GM13977 (cell line): ENCODE data around the gene APOBEC3B.
A peak's percentile ranks its signal among the peaks of the same experiment; 100 is the strongest.
"Not testable (repeated sequence)": the region's sequence is repeated elsewhere in the genome, so short reads cannot be mapped to it uniquely, and the experiment has no call there.

Experiments
- DNase-seq: peaks from one replicate; pipeline ENCODE4 v3.0.0; 2012; ENCODE audit warnings: low spot score
- in situ Hi-C: fragments of 300-500 bp; cut with MboI; formaldehyde crosslinking; loops from one replicate; pipeline ENCODE4 v1.12.0; 2022; ENCODE audit warnings: low sequenced_read_pairs, low pct_unique_long_range_greater_than_20kb, mixed read lengths, inconsistent platforms; ENCODE audit not compliant: unreplicated experiment
- TF ChIP-seq, protein P1 (sequence below): IDR thresholded peaks from 2 replicates; pipeline ENCODE4 v1.5.1; 2012; ENCODE audit warnings: mild to moderate bottlenecking, control low read depth; ENCODE audit not compliant: insufficient read depth; ENCODE audit errors: extremely low read depth, missing control alignments

Gene APOBEC3B

DNA sequence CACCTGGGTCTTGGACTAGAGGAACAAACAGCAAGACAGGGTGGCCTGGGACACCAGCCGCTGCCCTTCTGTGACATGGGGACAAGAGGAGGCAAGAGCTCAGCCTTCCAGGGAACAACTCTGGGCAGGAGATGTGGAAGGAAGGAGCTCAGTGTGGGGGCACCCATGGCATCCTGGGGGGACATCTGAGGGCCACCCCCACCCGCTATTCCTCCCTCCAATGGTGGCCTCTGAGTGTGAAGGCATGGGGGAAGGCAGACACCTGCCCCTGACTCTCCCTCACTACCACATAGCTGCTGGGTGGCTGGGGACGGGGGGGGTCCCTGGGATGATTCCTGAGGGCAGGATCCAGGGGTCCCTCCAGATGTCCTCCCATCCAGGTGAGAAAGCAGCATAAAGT, 4.5 kb downstream of the APOBEC3B start:
- TF ChIP-seq, protein P1, sequence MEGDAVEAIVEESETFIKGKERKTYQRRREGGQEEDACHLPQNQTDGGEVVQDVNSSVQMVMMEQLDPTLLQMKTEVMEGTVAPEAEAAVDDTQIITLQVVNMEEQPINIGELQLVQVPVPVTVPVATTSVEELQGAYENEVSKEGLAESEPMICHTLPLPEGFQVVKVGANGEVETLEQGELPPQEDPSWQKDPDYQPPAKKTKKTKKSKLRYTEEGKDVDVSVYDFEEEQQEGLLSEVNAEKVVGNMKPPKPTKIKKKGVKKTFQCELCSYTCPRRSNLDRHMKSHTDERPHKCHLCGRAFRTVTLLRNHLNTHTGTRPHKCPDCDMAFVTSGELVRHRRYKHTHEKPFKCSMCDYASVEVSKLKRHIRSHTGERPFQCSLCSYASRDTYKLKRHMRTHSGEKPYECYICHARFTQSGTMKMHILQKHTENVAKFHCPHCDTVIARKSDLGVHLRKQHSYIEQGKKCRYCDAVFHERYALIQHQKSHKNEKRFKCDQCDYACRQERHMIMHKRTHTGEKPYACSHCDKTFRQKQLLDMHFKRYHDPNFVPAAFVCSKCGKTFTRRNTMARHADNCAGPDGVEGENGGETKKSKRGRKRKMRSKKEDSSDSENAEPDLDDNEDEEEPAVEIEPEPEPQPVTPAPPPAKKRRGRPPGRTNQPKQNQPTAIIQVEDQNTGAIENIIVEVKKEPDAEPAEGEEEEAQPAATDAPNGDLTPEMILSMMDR: no peak
- in situ Hi-C loops: no loop called here
- DNase-seq: no peak

DNA sequence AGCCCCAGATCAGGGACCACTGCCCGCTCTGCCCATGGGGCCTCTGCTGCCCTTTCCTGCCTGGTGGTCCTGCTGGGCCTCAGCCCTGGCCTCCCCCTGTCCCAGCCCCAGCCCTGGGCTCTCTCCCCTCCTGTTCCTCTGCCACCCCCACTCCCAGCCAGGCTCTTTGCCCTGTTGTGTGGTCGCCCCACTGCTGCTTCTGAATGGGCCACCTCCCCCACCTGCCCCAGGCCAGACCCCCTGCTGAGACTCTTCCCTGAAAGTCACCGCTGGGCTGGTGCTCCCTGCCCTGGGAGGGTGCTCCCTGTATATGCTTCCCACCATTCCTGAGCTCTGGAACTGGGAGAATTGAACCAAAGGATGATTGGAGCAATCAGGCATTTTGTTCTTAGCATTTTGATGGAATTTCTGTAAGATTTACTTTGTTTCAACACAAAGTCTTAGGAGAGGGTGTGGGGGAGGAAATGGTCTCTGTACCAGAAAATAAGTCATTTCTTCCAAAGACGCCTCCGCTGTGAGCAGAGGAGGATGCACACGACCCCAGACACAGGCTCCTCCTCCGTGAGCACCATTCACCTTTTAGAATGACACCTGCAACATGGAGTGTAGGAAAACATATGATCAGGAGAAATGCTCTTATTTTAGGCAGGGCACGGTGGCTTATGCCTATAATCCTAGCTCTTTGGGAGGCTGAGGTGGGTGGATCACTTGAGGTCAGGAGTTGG, 5.2 kb downstream of the APOBEC3B start:
- in situ Hi-C loops: no loop called here
- TF ChIP-seq, protein P1: no peak
- DNase-seq: no peak

DNA sequence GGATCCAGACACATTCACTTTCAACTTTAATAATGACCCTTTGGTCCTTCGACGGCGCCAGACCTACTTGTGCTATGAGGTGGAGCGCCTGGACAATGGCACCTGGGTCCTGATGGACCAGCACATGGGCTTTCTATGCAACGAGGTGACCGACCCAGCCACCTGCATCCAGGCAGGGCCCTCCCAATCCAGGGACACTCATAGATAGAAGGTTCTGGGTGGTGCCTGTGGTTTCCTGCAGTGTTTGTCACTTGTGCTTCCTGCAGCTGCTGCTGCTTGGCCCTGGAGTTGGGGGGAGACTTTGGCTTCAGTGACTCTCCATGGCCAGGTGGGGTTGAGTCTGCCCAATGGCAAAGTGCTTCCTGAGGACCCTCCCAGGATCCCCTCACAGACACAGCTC, 7.3 kb downstream of the APOBEC3B start:
- in situ Hi-C loops: no loop called here
- DNase-seq: no peak
- TF ChIP-seq, protein P1: no peak

DNA sequence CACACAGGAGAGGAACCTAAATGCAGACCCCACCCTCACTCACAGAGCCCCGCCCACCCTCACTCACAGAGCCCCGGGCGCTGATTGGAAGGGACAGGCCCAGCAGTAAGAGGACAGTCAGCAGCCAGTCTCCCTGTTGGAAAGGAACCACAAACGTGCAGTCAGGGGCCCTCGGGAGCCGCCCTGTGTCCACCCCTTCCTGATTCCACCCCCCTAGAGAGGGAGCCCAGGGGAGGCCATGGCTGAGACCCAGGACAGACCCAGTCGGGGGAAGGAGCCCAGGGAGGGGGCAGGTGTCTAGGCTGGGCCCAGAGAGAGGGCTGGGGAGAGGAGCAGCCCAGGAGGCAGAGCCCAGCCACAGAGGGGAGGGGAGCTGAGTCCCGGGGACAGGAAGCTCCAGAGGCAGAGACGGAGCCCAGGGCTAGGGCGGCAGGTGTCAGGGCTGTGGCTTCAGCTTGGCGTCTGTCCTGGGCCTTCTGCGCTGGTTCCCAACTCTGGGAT, 10.8 kb downstream of the APOBEC3B start:
- in situ Hi-C loops, DNase-seq: not testable (repeated sequence)

DNA sequence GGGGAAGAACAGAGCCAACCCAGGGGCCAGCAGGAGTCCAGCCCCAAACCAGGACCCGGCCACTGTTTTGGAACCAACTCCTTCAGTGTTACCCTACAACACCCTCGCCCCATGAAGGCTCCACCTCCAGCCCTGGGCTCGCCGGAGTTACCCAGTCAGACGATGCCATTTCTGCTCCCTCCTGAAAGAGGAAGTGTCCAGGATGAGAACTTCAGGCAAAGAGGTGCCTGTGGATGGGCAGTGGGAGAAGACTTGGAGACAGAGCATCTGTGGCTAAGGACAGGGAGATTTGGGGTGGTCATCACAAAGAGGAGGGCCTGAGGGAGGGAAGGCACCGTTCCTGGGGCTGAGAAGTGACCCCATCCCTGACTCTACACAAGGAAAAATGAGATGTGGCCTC, 14.0 kb downstream of the APOBEC3B start:
- no peak for DNase-seq
- TF ChIP-seq, protein P1: no peak
- in situ Hi-C loops: no loop called here

DNA sequence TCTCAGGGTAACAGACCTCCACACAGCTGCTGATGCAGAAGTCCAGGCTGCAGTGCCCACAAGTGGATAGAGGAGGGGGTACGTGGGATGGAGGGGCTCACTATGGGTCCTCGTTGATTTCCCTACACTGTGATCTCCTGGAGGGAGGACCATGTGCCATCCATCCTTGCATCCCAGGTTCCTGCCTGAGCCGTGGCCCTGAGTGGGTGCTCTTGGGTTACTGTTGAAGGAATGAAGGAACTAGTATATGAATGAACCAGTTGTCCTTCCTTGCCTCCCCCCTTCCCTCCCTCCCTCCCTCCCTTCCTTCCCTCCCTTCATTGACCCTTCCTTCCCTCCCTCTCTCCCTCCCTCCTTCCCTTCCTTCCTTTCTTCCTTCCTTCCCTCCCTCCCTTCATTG, 15.4 kb downstream of the APOBEC3B start:
- in situ Hi-C loops: no loop called here
- DNase-seq: no peak
- TF ChIP-seq, protein P1: no peak

DNA sequence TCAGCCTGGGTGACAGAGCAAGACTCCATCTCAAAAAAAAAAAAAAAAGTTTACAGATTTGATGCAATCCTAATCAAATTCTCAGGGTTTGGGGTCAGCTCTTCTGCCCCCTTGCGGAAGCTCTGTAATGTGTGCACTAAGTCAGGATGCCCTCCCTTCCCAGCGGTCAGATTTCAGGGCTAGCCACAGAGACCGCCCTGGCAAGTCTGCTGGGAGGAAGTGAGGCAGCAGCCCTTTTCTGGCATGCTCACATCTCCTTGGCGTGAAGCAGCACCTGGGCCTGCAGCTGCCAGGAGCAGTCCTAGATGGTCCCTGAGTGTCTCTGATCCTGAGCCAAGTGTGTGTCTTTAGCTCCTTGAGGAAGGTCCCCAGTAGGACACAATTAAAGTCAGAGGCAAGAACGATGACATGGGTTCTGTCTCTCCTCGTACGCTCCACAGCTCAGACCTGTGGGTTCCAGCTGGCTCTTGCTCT, 21.1 kb downstream of the APOBEC3B start:
- in situ Hi-C loops: loop anchor here (10.0 to 25.0 kb wide), 2 partner anchors 122 to 309 kb away; partner anchors contain the start of gene RPL3
- TF ChIP-seq, protein P1: peak; percentile 72
- peak; percentile 84 for DNase-seq
